WTC11 (cell line): Measurements from ENCODE around the gene TBKBP1. TPM values are rescaled to one million over a fixed set of nuclear protein-coding genes. Genes with fewer than 3 reads are reported as not detected.

Experiments used
- ATAC-seq: fragments of 200-7000 bp; cut with Tn5 transposase; 2 replicates; pipeline ENCODE4 v1.10.0; 2021; ENCODE audit warnings: mild to moderate bottlenecking, moderate library complexity
- Bru-seq: library from RNA; stranded (reverse); fragments of 400-500 nt; gene quantifications from one replicate; lab custom pipeline; 2021; lab: Mats Ljungman, UMichigan
- CTCF ChIA-PET: fragments of 300-600 bp; sonication (Branson Sonifier 250); formaldehyde crosslinking; loops from one replicate; lab custom pipeline; 2021; ENCODE audit warnings: antibody characterized with exemption; lab: Charles Lee
- POLR2A ChIA-PET: fragments of 350-600 bp; sonication (Branson Sonifier 250); formaldehyde crosslinking; loops from one replicate; lab custom pipeline; 2021; ENCODE audit warnings: antibody characterized with exemption; lab: Charles Lee
- DNase-seq: peaks from one replicate; pipeline ENCODE4 v3.0.0; 2021; ENCODE audit warnings: low spot score
- H3K27ac Mint-ChIP-seq: 2 replicates; pipeline ENCODE4 v1.8.0; 2021; ENCODE audit warnings: mixed read lengths
- H3K27me3 Mint-ChIP-seq: 2 replicates; pipeline ENCODE4 v1.8.0; 2021; ENCODE audit warnings: low read depth, mild to moderate bottlenecking, moderate library complexity, mixed read lengths
- H3K36me3 Mint-ChIP-seq: 2 replicates; pipeline ENCODE4 v1.8.0; 2021; ENCODE audit warnings: mixed read lengths
- H3K4me1 Mint-ChIP-seq: 2 replicates; pipeline ENCODE4 v1.8.0; 2022; ENCODE audit warnings: mixed read lengths
- H3K4me3 Mint-ChIP-seq: 2 replicates; pipeline ENCODE4 v1.8.0; 2021; ENCODE audit warnings: mild to moderate bottlenecking, moderate library complexity, mixed read lengths
- H3K9me3 Mint-ChIP-seq: 2 replicates; pipeline ENCODE4 v1.8.0; 2021; ENCODE audit warnings: mixed read lengths
- ATF1 ChIP-seq: sonication (generic); formaldehyde crosslinking; IDR thresholded peaks from 2 replicates; pipeline ENCODE4 v1.8.1; 2023; ENCODE audit warnings: mild to moderate bottlenecking, moderate library complexity, missing genetic modification reagents
- E2F1 ChIP-seq: sonication (generic); formaldehyde crosslinking; IDR thresholded peaks from 2 replicates; pipeline ENCODE4 v1.8.0; 2022; ENCODE audit warnings: mild to moderate bottlenecking, missing genetic modification reagents
- ESRRA ChIP-seq: sonication (generic); formaldehyde crosslinking; IDR thresholded peaks from 2 replicates; pipeline ENCODE4 v1.8.1; 2022; ENCODE audit warnings: mild to moderate bottlenecking, missing genetic modification reagents, borderline replicate concordance
- GABPB1 ChIP-seq: sonication (generic); formaldehyde crosslinking; IDR thresholded peaks from 2 replicates; pipeline ENCODE4 v1.8.1; 2023; ENCODE audit warnings: mild to moderate bottlenecking, missing genetic modification reagents
- GRHL2 ChIP-seq: fragments of 250-450 bp; sonication (Bioruptor Pico); IDR thresholded peaks from 2 replicates; pipeline ENCODE4 v1.8.0; 2022; ENCODE audit warnings: mild to moderate bottlenecking, moderate library complexity; ENCODE audit not compliant: insufficient replicate concordance, severe bottlenecking
- MAX ChIP-seq: sonication (generic); formaldehyde crosslinking; IDR thresholded peaks from 2 replicates; pipeline ENCODE4 v1.8.0; 2022; ENCODE audit warnings: mild to moderate bottlenecking, missing genetic modification reagents
- MXD4 ChIP-seq: fragments of 250-450 bp; sonication (Bioruptor Pico); IDR thresholded peaks from 2 replicates; pipeline ENCODE4 v1.8.0; 2021; ENCODE audit warnings: mild to moderate bottlenecking, moderate library complexity, borderline replicate concordance
- MYBL2 ChIP-seq: sonication (generic); formaldehyde crosslinking; IDR thresholded peaks from 2 replicates; pipeline ENCODE4 v1.8.1; 2023; ENCODE audit warnings: mild to moderate bottlenecking, moderate library complexity, missing genetic modification reagents
- NFE2L1 ChIP-seq: sonication (generic); formaldehyde crosslinking; IDR thresholded peaks from 2 replicates; pipeline ENCODE4 v1.8.1; 2023; ENCODE audit warnings: missing genetic modification reagents
- NFYB ChIP-seq: sonication (generic); formaldehyde crosslinking; conservative IDR thresholded peaks from 2 replicates; pipeline ENCODE4 v1.8.0; 2022; ENCODE audit warnings: low read depth, missing genetic modification reagents
- NR1H2 ChIP-seq: sonication (generic); formaldehyde crosslinking; IDR thresholded peaks from 2 replicates; pipeline ENCODE4 v1.9.0; 2021; ENCODE audit warnings: mild to moderate bottlenecking, moderate library complexity, missing genetic modification reagents
- SMAD3 ChIP-seq: sonication (generic); formaldehyde crosslinking; IDR thresholded peaks from 2 replicates; pipeline ENCODE4 v1.8.0; 2022; ENCODE audit warnings: missing genetic modification reagents, mild to moderate bottlenecking, borderline replicate concordance
- TCF7 ChIP-seq: sonication (generic); formaldehyde crosslinking; IDR thresholded peaks from 2 replicates; pipeline ENCODE4 v1.8.0; 2022; ENCODE audit warnings: mild to moderate bottlenecking, low read depth, missing genetic modification reagents, moderate library complexity
- USF2 ChIP-seq: sonication (generic); formaldehyde crosslinking; IDR thresholded peaks from 2 replicates; pipeline ENCODE4 v1.8.1; 2023; ENCODE audit warnings: mild to moderate bottlenecking, missing genetic modification reagents, moderate library complexity
- ZBTB21 ChIP-seq: sonication (generic); formaldehyde crosslinking; IDR thresholded peaks from 2 replicates; pipeline ENCODE4 v1.8.1; 2023; ENCODE audit warnings: mild to moderate bottlenecking, missing genetic modification reagents, borderline replicate concordance
- ZNF219 ChIP-seq: sonication (generic); formaldehyde crosslinking; IDR thresholded peaks from 2 replicates; pipeline ENCODE4 v1.8.0; 2023; ENCODE audit warnings: missing genetic modification reagents, mild to moderate bottlenecking, borderline replicate concordance
- ZNF232 ChIP-seq: sonication (generic); formaldehyde crosslinking; IDR thresholded peaks from 2 replicates; pipeline ENCODE4 v1.8.0; 2022; ENCODE audit warnings: mild to moderate bottlenecking, missing genetic modification reagents
- ZNF423 ChIP-seq: fragments of 250-450 bp; sonication (Bioruptor Pico); IDR thresholded peaks from 2 replicates; pipeline ENCODE4 v2.1.2; 2022; ENCODE audit warnings: mild to moderate bottlenecking, moderate library complexity
- ZNF671 ChIP-seq: fragments of 250-450 bp; sonication (Bioruptor Pico); IDR thresholded peaks from 2 replicates; pipeline ENCODE4 v1.8.0; 2021; ENCODE audit warnings: mild to moderate bottlenecking
- long read RNA-seq, 3 experiments: library from RNA in 1 of 3; library from capped mRNA in 1 of 3; library from polyadenylated mRNA in 1 of 3; unstranded in 2 of 3; stranded (forward) in 1 of 3; transcript quantifications; one replicate each; pipeline ENCODE4 v2.0.0, GENCODE V29; 2021
- total RNA-seq: library from RNA; stranded (reverse); gene quantifications from 3 replicates; pipeline ENCODE4 v1.2.3, GENCODE V29; 2021
- TF ChIP-seq, protein P1 (sequence below): fragments of 250-450 bp; sonication (Bioruptor Pico); IDR thresholded peaks from 2 replicates; pipeline ENCODE4 v1.9.0; 2021; ENCODE audit warnings: moderate library complexity, mild to moderate bottlenecking, inconsistent platforms, borderline replicate concordance
- TF ChIP-seq, protein P2 (sequence below): sonication (generic); formaldehyde crosslinking; IDR thresholded peaks from 2 replicates; pipeline ENCODE4 v1.8.0; 2023; ENCODE audit warnings: mild to moderate bottlenecking, missing genetic modification reagents
- TF ChIP-seq, protein P3 (sequence below): sonication (generic); formaldehyde crosslinking; IDR thresholded peaks from 2 replicates; pipeline ENCODE4 v1.8.1; 2023; ENCODE audit warnings: mild to moderate bottlenecking, missing genetic modification reagents, moderate library complexity
- TF ChIP-seq, protein P4 (sequence below): fragments of 250-450 bp; sonication (Bioruptor Pico); IDR thresholded peaks from 2 replicates; pipeline ENCODE4 v2.1.2; 2022; ENCODE audit warnings: mild to moderate bottlenecking, moderate library complexity
- TF ChIP-seq, protein P5 (sequence below): sonication (generic); formaldehyde crosslinking; IDR thresholded peaks from 2 replicates; pipeline ENCODE4 v1.8.1; 2023; ENCODE audit warnings: mild to moderate bottlenecking, moderate library complexity, missing genetic modification reagents

Gene TBKBP1
- 14.7 to 17.4 TPM (median 15.8 TPM) in 3 replicates for total RNA-seq
- Bru-seq, nascent RNA: percentile 42 among the genes with signal in this experiment
- long read RNA-seq, experiment 1, full-length matches to known transcripts: 2 of 18 reads
- long read RNA-seq, experiment 1, partial matches to known transcripts: 6 of 18 reads
- long read RNA-seq, experiment 1, other reads (novel, unspliced or antisense): 10 of 18 reads
- long read RNA-seq, experiment 2, partial matches to known transcripts: 13 of 15 reads
- long read RNA-seq, experiment 2, other reads (novel, unspliced or antisense): 1 of 15 reads
- long read RNA-seq, experiment 3: 0 reads

- Mint-ChIP-seq H3K27me3 (no peaks in the 10 kb centered on the region), H3K4me3 (peak within 1 kb of the TSS; percentile 91), H3K27ac (peak within 1 kb of the TSS; percentile 93), H3K4me1 (peaks cover 40% of the 10 kb centered on the region), H3K9me3 (no peaks in the 10 kb centered on the region), H3K36me3 (no peaks in the 10 kb centered on the region)
- POLR2A ChIA-PET: interaction anchor here (0.7 to 2.9 kb wide), 2 partner anchors 45 to 47 kb away, joined by 4 to 15 read pairs; partner anchors contain the start of gene KPNB1
- CTCF ChIA-PET: interaction anchor here (0.6 to 2.1 kb wide), 7 partner anchors 30 to 1775 kb away, joined by 3 to 13 read pairs (median 8); partner anchors contain the start of genes KPNB1, SCRN2 and TBX21
- ATAC-seq (peak; percentile 45), DNase-seq (peak; percentile 85)
- no peak for TF ChIP-seq ZNF671 (CRISPR knock-in tag)
- no peak for TF ChIP-seq SMAD3 (CRISPR knock-in tag)
- TF ChIP-seq, protein P1, sequence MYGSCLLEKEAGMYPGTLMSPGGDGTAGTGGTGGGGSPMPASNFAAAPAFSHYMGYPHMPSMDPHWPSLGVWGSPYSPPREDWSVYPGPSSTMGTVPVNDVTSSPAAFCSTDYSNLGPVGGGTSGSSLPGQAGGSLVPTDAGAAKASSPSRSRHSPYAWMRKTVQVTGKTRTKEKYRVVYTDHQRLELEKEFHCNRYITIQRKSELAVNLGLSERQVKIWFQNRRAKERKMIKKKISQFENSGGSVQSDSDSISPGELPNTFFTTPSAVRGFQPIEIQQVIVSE (CRISPR knock-in tag): no peak
- TF ChIP-seq, protein P2, sequence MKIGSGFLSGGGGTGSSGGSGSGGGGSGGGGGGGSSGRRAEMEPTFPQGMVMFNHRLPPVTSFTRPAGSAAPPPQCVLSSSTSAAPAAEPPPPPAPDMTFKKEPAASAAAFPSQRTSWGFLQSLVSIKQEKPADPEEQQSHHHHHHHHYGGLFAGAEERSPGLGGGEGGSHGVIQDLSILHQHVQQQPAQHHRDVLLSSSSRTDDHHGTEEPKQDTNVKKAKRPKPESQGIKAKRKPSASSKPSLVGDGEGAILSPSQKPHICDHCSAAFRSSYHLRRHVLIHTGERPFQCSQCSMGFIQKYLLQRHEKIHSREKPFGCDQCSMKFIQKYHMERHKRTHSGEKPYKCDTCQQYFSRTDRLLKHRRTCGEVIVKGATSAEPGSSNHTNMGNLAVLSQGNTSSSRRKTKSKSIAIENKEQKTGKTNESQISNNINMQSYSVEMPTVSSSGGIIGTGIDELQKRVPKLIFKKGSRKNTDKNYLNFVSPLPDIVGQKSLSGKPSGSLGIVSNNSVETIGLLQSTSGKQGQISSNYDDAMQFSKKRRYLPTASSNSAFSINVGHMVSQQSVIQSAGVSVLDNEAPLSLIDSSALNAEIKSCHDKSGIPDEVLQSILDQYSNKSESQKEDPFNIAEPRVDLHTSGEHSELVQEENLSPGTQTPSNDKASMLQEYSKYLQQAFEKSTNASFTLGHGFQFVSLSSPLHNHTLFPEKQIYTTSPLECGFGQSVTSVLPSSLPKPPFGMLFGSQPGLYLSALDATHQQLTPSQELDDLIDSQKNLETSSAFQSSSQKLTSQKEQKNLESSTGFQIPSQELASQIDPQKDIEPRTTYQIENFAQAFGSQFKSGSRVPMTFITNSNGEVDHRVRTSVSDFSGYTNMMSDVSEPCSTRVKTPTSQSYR: peak; percentile 75
- no peak for TF ChIP-seq ZNF219 (CRISPR knock-in tag)
- no peak for TF ChIP-seq MXD4
- TF ChIP-seq, protein P3, sequence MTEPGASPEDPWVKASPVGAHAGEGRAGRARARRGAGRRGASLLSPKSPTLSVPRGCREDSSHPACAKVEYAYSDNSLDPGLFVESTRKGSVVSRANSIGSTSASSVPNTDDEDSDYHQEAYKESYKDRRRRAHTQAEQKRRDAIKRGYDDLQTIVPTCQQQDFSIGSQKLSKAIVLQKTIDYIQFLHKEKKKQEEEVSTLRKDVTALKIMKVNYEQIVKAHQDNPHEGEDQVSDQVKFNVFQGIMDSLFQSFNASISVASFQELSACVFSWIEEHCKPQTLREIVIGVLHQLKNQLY (CRISPR knock-in tag): no peak
- TF ChIP-seq MAX (CRISPR knock-in tag): peak; percentile 40; the same call in 1 of the 2 replicates
- TF ChIP-seq, protein P4, sequence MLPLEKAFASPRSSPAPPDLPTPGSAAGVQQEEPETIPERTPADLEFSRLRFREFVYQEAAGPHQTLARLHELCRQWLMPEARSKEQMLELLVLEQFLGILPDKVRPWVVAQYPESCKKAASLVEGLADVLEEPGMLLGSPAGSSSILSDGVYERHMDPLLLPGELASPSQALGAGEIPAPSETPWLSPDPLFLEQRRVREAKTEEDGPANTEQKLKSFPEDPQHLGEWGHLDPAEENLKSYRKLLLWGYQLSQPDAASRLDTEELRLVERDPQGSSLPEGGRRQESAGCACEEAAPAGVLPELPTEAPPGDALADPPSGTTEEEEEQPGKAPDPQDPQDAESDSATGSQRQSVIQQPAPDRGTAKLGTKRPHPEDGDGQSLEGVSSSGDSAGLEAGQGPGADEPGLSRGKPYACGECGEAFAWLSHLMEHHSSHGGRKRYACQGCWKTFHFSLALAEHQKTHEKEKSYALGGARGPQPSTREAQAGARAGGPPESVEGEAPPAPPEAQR (CRISPR knock-in tag): no peak
- peak; percentile 35 for TF ChIP-seq USF2 (CRISPR knock-in tag)
- no peak for TF ChIP-seq NFE2L1
- TF ChIP-seq, protein P5, sequence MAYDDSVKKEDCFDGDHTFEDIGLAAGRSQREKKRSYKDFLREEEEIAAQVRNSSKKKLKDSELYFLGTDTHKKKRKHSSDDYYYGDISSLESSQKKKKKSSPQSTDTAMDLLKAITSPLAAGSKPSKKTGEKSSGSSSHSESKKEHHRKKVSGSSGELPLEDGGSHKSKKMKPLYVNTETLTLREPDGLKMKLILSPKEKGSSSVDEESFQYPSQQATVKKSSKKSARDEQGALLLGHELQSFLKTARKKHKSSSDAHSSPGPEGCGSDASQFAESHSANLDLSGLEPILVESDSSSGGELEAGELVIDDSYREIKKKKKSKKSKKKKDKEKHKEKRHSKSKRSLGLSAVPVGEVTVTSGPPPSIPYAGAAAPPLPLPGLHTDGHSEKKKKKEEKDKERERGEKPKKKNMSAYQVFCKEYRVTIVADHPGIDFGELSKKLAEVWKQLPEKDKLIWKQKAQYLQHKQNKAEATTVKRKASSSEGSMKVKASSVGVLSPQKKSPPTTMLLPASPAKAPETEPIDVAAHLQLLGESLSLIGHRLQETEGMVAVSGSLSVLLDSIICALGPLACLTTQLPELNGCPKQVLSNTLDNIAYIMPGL (CRISPR knock-in tag): no peak
- TF ChIP-seq MYBL2 (CRISPR knock-in tag): no peak
- TF ChIP-seq ATF1 (CRISPR knock-in tag): no peak
- no peak for TF ChIP-seq GRHL2 (CRISPR knock-in tag)
- TF ChIP-seq NR1H2 (CRISPR knock-in tag): no peak
- no peak for TF ChIP-seq ESRRA (CRISPR knock-in tag)
- TF ChIP-seq ZNF232 (CRISPR knock-in tag): no peak
- peak; percentile 77 for TF ChIP-seq ZNF423 (CRISPR knock-in tag)
- TF ChIP-seq GABPB1 (CRISPR knock-in tag): 0 out of 2 replicates have a peak, but pooled peaks have one; percentile 25
- TF ChIP-seq ZBTB21 (CRISPR knock-in tag): no peak
- no peak for TF ChIP-seq TCF7 (CRISPR knock-in tag)
- no peak for TF ChIP-seq NFYB (CRISPR knock-in tag)
- TF ChIP-seq E2F1 (CRISPR knock-in tag): no peak
Observed at GRCh38 chr17:47693731-47694580, at the start of gene TBKBP1. TBKBP1 (plus strand) TSS chr17:47694161; CDS start chr17:47696113, 1,952 bp downstream.
